Activated naive CD4-positive, alpha-beta T cell treated with Interleukin-2 at 50 U/mL for 16 hours (primary cell): ENCODE data around the gene TTC28.
"Not testable (repeated sequence)": the region's sequence is repeated elsewhere in the genome, so short reads cannot be mapped to it uniquely, and the experiment has no call there.

ENCODE experiments used
- DNase-seq: peaks from one replicate; pipeline ENCODE4 v3.0.0-alpha.2; 2020

TTC28 gene

GRCh38 chr22:28600546-28601143 lies 79.0 kb downstream of the TTC28 start:
- DNase-seq = no peak

- no peak for DNase-seq
Measured at GRCh38 chr22:28599693-28600092, 79.9 kb downstream of the TTC28 start.

- no peak for DNase-seq
Measured at GRCh38 chr22:28597665-28598064, 82.0 kb downstream of the TTC28 start.

- DNase-seq = no peak
Measured at GRCh38 chr22:28594797-28595462, 84.7 kb downstream of the TTC28 start.

- DNase-seq = no peak
Measured at GRCh38 chr22:28594076-28594796, 85.4 kb downstream of the TTC28 start.

- DNase-seq = no peak
Measured at GRCh38 chr22:28593299-28593698, 86.3 kb downstream of the TTC28 start.

GRCh38 chr22:28589102-28589750 lies 90.4 kb downstream of the TTC28 start:
- DNase-seq = no peak

- no peak for DNase-seq
Measured at GRCh38 chr22:28585324-28585723, 94.3 kb downstream of the TTC28 start.

GRCh38 chr22:28582806-28583205 lies 96.8 kb downstream of the TTC28 start:
- DNase-seq = no peak

- DNase-seq = no peak
Measured at GRCh38 chr22:28581016-28581415, 98.6 kb downstream of the TTC28 start.

GRCh38 chr22:28576162-28576561 lies 103.5 kb downstream of the TTC28 start:
- no peak for DNase-seq

- DNase-seq = no peak
Measured at GRCh38 chr22:28574159-28574788, 105.4 kb downstream of the TTC28 start.

GRCh38 chr22:28570696-28571373 lies 108.8 kb downstream of the TTC28 start:
- no peak for DNase-seq

GRCh38 chr22:28568974-28569373 lies 110.7 kb downstream of the TTC28 start:
- not testable (repeated sequence) for DNase-seq

GRCh38 chr22:28568099-28568498 lies 111.5 kb downstream of the TTC28 start:
- DNase-seq = no peak

- DNase-seq = not testable (repeated sequence)
Measured at GRCh38 chr22:28566920-28567499, 112.6 kb downstream of the TTC28 start.

GRCh38 chr22:28563636-28564035 lies 116.0 kb downstream of the TTC28 start:
- no peak for DNase-seq

- no peak for DNase-seq
Measured at GRCh38 chr22:28562324-28562723, 117.3 kb downstream of the TTC28 start.

- not testable (repeated sequence) for DNase-seq
Measured at GRCh38 chr22:28560743-28561101, 118.9 kb downstream of the TTC28 start.

- DNase-seq = no peak
Measured at GRCh38 chr22:28560046-28560742, 119.4 kb downstream of the TTC28 start.

- no peak for DNase-seq
Measured at GRCh38 chr22:28557184-28557583, 122.5 kb downstream of the TTC28 start.
